Peyer's patch (tissue), 4 donors: Measurements from ENCODE around the gene FAM53C.

Source experiments
- CTCF ChIP-seq, 6 experiments: fragments of 450-650 bp in 4 of 6; fragments of 200-600 bp in 2 of 6; sonication (generic) in 1 of 6; IDR thresholded peaks; one replicate each; pipeline ENCODE4 v1.5.1; 2017 to 2019; ENCODE audit warnings: antibody characterized with exemption in 6 of 6, mild to moderate bottlenecking in 3 of 6, moderate library complexity in 1 of 6
- POLR2A ChIP-seq, 2 donors: fragments of 450-650 bp; IDR thresholded peaks; one replicate each; pipeline ENCODE4 v1.5.1; 2017; ENCODE audit warnings: antibody characterized with exemption in 2 of 2, mild to moderate bottlenecking in 2 of 2, moderate library complexity in 2 of 2

GRCh38 chr5:138330813-138331448 lies 7.1 kb upstream of the FAM53C start:
- TF ChIP-seq CTCF (IDR thresholded peaks at IDR 0.05), result no peak
- no peak for TF ChIP-seq POLR2A (IDR thresholded peaks at IDR 0.05)
